ENCODE measurements around the gene PDHX. TPM values are rescaled to one million over a fixed set of nuclear protein-coding genes. Genes with fewer than 3 reads are reported as not detected.

The PDHX gene
- total RNA-seq, 1 experiment from 2014 or later = 63.0 TPM

DNA sequence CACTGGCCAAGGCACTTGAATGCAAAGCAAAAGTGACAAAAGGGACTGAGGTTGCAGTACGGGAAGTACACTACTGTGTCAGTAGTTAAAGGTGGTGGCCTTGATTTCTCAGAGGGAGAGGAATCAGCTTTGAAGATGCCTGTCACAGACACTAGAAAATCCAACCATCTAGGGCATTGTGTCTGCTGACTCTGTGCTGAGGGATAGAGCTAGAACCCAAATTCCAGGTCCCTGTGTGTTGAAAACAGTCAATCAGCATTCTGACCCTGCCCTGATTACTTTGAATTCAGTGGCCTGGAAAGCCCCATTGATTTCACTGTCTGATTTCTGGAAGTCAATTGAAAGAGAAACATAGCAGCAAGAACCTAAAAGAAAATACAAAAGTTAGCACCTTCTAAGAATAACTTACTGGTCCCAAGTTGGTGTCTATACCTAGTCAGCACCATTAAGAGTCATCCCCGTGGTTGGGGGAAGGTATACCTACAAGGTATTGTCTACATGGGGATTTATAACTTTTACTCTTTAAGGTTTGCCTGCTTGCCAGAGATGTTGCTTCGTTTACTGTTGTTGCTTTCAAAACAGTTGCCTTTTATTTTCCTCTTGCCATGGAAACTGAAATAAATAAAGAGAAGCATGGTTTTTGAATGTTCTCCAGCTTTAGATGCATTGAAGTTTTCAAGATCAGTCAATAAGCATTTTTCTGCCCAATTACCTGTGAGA, 97.3 kb downstream of the PDHX start:
- POLR2A ChIA-PET = interaction anchor here (0.6 to 1.1 kb wide), 5 partner anchors 16 to 125 kb away, joined by 3 to 26 read pairs (median 7); partner anchors contain the start of gene CD44
- in situ Hi-C loops (cut with HindIII; ENCODE audit: low pct_unique_long_range_greater_than_20kb, low sequenced_read_pairs) = no loop called here
- peaks cover 89% of the 10 kb centered on the region for H3K4me1 ChIP-seq (ENCODE audit: control insufficient read depth, insufficient read depth, low read length)

DNA sequence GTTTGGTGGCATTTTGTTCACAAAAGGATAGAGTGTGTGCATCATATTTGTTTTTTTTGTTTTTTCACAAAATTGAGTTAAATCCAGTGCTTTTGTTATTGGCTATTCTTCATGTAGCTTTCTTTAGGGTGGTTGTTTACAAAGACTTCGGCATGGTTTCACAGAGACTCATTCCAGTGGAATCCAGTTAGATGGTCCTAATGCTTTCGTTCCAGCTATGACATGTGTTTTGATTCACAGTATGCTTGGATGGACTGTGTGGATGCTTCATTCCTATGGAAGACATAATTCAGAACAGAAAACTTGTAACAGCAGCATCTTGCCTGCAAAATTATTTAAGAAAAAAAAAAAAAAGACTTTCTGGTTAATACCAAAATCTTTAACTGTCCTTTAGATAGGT, 97.9 kb downstream of the PDHX start:
- no peaks in the 10 kb centered on the region for H3K27me3 ChIP-seq (ENCODE audit: control insufficient read depth, insufficient read depth, low read length)
- intact Hi-C loops (cut with micrococcal nuclease; ENCODE audit: unreplicated experiment) = loop anchor here (5.0 kb wide), 2 partner anchors 68 to 128 kb away; no protein-coding TSS in a partner anchor
- no TSS peak for BruUV-seq (replicated peaks)
- TF ChIP-seq SIN3A (IDR thresholded peaks at IDR 0.05; ENCODE audit: borderline replicate concordance, insufficient read depth, low read depth, low read length) = no peak
- TF ChIP-seq, protein P1, sequence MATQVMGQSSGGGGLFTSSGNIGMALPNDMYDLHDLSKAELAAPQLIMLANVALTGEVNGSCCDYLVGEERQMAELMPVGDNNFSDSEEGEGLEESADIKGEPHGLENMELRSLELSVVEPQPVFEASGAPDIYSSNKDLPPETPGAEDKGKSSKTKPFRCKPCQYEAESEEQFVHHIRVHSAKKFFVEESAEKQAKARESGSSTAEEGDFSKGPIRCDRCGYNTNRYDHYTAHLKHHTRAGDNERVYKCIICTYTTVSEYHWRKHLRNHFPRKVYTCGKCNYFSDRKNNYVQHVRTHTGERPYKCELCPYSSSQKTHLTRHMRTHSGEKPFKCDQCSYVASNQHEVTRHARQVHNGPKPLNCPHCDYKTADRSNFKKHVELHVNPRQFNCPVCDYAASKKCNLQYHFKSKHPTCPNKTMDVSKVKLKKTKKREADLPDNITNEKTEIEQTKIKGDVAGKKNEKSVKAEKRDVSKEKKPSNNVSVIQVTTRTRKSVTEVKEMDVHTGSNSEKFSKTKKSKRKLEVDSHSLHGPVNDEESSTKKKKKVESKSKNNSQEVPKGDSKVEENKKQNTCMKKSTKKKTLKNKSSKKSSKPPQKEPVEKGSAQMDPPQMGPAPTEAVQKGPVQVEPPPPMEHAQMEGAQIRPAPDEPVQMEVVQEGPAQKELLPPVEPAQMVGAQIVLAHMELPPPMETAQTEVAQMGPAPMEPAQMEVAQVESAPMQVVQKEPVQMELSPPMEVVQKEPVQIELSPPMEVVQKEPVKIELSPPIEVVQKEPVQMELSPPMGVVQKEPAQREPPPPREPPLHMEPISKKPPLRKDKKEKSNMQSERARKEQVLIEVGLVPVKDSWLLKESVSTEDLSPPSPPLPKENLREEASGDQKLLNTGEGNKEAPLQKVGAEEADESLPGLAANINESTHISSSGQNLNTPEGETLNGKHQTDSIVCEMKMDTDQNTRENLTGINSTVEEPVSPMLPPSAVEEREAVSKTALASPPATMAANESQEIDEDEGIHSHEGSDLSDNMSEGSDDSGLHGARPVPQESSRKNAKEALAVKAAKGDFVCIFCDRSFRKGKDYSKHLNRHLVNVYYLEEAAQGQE (IDR thresholded peaks at IDR 0.05; ENCODE audit: insufficient read depth in 1 of 2, low read depth in 2 of 2, low read length in 1 of 2) = no peak
- no peak for TF ChIP-seq POLR2AphosphoS5 (IDR thresholded peaks at IDR 0.05; ENCODE audit: low read depth, low read length)
- no peak for TF ChIP-seq TCF7L2 (IDR thresholded peaks at IDR 0.05; ENCODE audit: low read depth, low read length)
- TF ChIP-seq, protein P2, sequence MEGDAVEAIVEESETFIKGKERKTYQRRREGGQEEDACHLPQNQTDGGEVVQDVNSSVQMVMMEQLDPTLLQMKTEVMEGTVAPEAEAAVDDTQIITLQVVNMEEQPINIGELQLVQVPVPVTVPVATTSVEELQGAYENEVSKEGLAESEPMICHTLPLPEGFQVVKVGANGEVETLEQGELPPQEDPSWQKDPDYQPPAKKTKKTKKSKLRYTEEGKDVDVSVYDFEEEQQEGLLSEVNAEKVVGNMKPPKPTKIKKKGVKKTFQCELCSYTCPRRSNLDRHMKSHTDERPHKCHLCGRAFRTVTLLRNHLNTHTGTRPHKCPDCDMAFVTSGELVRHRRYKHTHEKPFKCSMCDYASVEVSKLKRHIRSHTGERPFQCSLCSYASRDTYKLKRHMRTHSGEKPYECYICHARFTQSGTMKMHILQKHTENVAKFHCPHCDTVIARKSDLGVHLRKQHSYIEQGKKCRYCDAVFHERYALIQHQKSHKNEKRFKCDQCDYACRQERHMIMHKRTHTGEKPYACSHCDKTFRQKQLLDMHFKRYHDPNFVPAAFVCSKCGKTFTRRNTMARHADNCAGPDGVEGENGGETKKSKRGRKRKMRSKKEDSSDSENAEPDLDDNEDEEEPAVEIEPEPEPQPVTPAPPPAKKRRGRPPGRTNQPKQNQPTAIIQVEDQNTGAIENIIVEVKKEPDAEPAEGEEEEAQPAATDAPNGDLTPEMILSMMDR (IDR thresholded peaks at IDR 0.05) = no peak
- no peaks in the 10 kb centered on the region; the same call in 1 of the 2 replicates for H3K9me3 ChIP-seq (ENCODE audit: control insufficient read depth, insufficient read depth, low read depth, low read length)
- H3K4me3 ChIP-seq (ENCODE audit: low read depth in 2 of 2, low read length in 2 of 2) = no peak overlapping the region
- DNase-seq (ENCODE audit: low read depth, low spot score) = no peak
- CTCF ChIA-PET = no interaction called here
- H3K27ac ChIP-seq (ENCODE audit: low read length) = peak overlapping the region; percentile 100
- POLR2A ChIA-PET = interaction anchor here (0.6 kb wide), 1 partner anchor 48 kb away, joined by 4 read pairs; no protein-coding TSS in a partner anchor
- in situ Hi-C loops (cut with HindIII; ENCODE audit: low pct_unique_long_range_greater_than_20kb, low sequenced_read_pairs) = no loop called here
- peak; percentile 32; the same call in 1 of the 2 replicates for ATAC-seq
- no peaks in the 10 kb centered on the region; the same call in 1 of the 2 replicates for H3K36me3 ChIP-seq (ENCODE audit: control insufficient read depth, insufficient read depth, low read length)
- H3K4me1 ChIP-seq (ENCODE audit: control insufficient read depth, insufficient read depth, low read length) = peaks cover 82% of the 10 kb centered on the region

More for the DNA sequence above, 97.3 kb downstream of the PDHX start:
- no peaks in the 10 kb centered on the region for H3K9me3 ChIP-seq (ENCODE audit: control insufficient read depth, insufficient read depth, low read depth, low read length)
- DNase-seq (ENCODE audit: low read depth, low spot score) = no peak
- peak overlapping the region; percentile 100 for H3K27ac ChIP-seq (ENCODE audit: low read length)
- TF ChIP-seq SIN3A (IDR thresholded peaks at IDR 0.05; ENCODE audit: borderline replicate concordance, insufficient read depth, low read depth, low read length) (no peak), TCF7L2 (IDR thresholded peaks at IDR 0.05; ENCODE audit: low read depth, low read length) (no peak), POLR2AphosphoS5 (IDR thresholded peaks at IDR 0.05; ENCODE audit: low read depth, low read length) (no peak)
- TF ChIP-seq, protein P2 (IDR thresholded peaks at IDR 0.05) = no peak
- TF ChIP-seq, protein P1 (IDR thresholded peaks at IDR 0.05; ENCODE audit: insufficient read depth in 1 of 2, low read depth in 2 of 2, low read length in 1 of 2) = no peak
- no TSS peak for BruUV-seq (replicated peaks)
- CTCF ChIA-PET = no interaction called here
- no peaks in the 10 kb centered on the region; the same call in 1 of the 2 replicates for H3K36me3 ChIP-seq (ENCODE audit: control insufficient read depth, insufficient read depth, low read length)
- H3K27me3 ChIP-seq (ENCODE audit: control insufficient read depth, insufficient read depth, low read length) = no peaks in the 10 kb centered on the region
- no peak for ATAC-seq
- H3K4me3 ChIP-seq (ENCODE audit: low read depth in 2 of 2, low read length in 2 of 2) = no peak overlapping the region
- intact Hi-C loops (cut with micrococcal nuclease; ENCODE audit: unreplicated experiment) = loop anchor here (5.0 kb wide), 2 partner anchors 69 to 129 kb away; no protein-coding TSS in a partner anchor

Measured in Panc1 (cell line).